Osteoblast (primary cell): ENCODE measurements around the gene VAMP5. TPM values are rescaled to one million over a fixed set of nuclear protein-coding genes. Genes with fewer than 3 reads are reported as not detected.
A peak's percentile ranks its signal among the peaks of the same experiment; 100 is the strongest.

Experiments used
- DNase-seq: peaks from one replicate; pipeline ENCODE4 v3.0.0; 2011; ENCODE audit warnings: low spot score, mixed read lengths; ENCODE audit not compliant: insufficient read length; ENCODE audit errors: missing footprints
- H2AFZ ChIP-seq: 2 replicates; pipeline ENCODE4 v1.6.0; 2011; ENCODE audit warnings: mild to moderate bottlenecking, low read length
- H3K27ac ChIP-seq: 2 replicates; pipeline ENCODE4 v1.5.1; 2011; ENCODE audit warnings: mild to moderate bottlenecking, low read depth, low read length, moderate library complexity
- H3K27me3 ChIP-seq: 2 replicates; pipeline ENCODE4 v1.6.0; 2012; ENCODE audit warnings: mild to moderate bottlenecking, control low read depth, inconsistent platforms, low read length, moderate library complexity; ENCODE audit not compliant: insufficient read depth
- H3K36me3 ChIP-seq: 2 replicates; pipeline ENCODE4 v1.5.1; 2011; ENCODE audit warnings: mild to moderate bottlenecking, low read length, control low read depth, moderate library complexity; ENCODE audit not compliant: insufficient read depth
- H3K4me1 ChIP-seq: 2 replicates; pipeline ENCODE4 v1.5.1; 2011; ENCODE audit warnings: mild to moderate bottlenecking, low read length, control low read depth, moderate library complexity; ENCODE audit not compliant: insufficient read depth
- H3K4me2 ChIP-seq: 2 replicates; pipeline ENCODE4 v1.6.0; 2011; ENCODE audit warnings: mild to moderate bottlenecking, low read length; ENCODE audit not compliant: insufficient read depth
- H3K4me3 ChIP-seq: fragments of 200-600 bp; sonication (generic); 3 replicates; pipeline ENCODE4 v1.5.1; 2012; ENCODE audit warnings: mild to moderate bottlenecking, low read length, inconsistent platforms; ENCODE audit not compliant: insufficient read depth
- H3K79me2 ChIP-seq: 2 replicates; pipeline ENCODE4 v1.6.0; 2012; ENCODE audit warnings: mild to moderate bottlenecking, low read length, control low read depth, inconsistent platforms; ENCODE audit not compliant: insufficient read depth
- H3K9me3 ChIP-seq: 2 replicates; pipeline ENCODE4 v1.5.1; 2011; ENCODE audit warnings: low read depth, low read length, control low read depth
- H4K20me1 ChIP-seq: 2 replicates; pipeline ENCODE4 v1.6.0; 2012; ENCODE audit warnings: mild to moderate bottlenecking, low read length, control low read depth; ENCODE audit not compliant: insufficient read depth
- total RNA-seq: library from RNA; depleted of rRNA; stranded (reverse); fragments of >200 nt; gene quantifications from 2 replicates; pipeline ENCODE4 v1.2.3, GENCODE V29; 2012
- TF ChIP-seq, protein P1 (sequence below): IDR thresholded peaks from 2 replicates; pipeline ENCODE4 v1.5.1; 2011; ENCODE audit warnings: mild to moderate bottlenecking, low read depth, low read length, moderate library complexity; ENCODE audit errors: extremely low read depth

The VAMP5 gene
- total RNA-seq, 1 donor = 27.1 TPM

DNA sequence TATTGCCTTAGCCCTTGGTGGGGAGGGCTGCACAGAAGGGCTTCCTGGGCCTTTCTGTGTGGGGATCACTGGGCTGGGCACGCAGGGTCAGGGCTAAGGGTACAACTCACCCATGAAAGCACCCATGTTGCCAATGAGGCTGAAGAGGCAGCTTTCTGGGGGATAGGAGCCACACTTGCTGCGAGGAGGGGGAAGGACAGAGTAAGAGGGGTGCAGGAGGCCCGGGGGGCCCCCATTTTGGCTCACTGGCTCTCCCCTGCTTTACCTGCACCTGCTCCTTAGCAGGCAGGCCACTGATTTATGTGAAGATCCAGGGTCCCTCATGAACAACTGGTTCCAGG lies 16.0 kb downstream of the VAMP5 start:
- H3K27me3 ChIP-seq = no peaks in the 10 kb centered on the region
- peaks cover 35% of the 10 kb centered on the region for H3K4me1 ChIP-seq
- peak; percentile 73 for DNase-seq
- H2AFZ ChIP-seq = no peak overlapping the region
- H3K4me3 ChIP-seq = no peak overlapping the region
- peaks cover 53% of the 10 kb centered on the region for H3K79me2 ChIP-seq
- TF ChIP-seq, protein P1, sequence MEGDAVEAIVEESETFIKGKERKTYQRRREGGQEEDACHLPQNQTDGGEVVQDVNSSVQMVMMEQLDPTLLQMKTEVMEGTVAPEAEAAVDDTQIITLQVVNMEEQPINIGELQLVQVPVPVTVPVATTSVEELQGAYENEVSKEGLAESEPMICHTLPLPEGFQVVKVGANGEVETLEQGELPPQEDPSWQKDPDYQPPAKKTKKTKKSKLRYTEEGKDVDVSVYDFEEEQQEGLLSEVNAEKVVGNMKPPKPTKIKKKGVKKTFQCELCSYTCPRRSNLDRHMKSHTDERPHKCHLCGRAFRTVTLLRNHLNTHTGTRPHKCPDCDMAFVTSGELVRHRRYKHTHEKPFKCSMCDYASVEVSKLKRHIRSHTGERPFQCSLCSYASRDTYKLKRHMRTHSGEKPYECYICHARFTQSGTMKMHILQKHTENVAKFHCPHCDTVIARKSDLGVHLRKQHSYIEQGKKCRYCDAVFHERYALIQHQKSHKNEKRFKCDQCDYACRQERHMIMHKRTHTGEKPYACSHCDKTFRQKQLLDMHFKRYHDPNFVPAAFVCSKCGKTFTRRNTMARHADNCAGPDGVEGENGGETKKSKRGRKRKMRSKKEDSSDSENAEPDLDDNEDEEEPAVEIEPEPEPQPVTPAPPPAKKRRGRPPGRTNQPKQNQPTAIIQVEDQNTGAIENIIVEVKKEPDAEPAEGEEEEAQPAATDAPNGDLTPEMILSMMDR = no peak
- H3K9me3 ChIP-seq = no peaks in the 10 kb centered on the region
- no peak overlapping the region for H3K27ac ChIP-seq
- peaks cover 24% of the 10 kb centered on the region for H3K36me3 ChIP-seq
- peaks cover 14% of the 10 kb centered on the region for H4K20me1 ChIP-seq
- no peak overlapping the region for H3K4me2 ChIP-seq

DNA sequence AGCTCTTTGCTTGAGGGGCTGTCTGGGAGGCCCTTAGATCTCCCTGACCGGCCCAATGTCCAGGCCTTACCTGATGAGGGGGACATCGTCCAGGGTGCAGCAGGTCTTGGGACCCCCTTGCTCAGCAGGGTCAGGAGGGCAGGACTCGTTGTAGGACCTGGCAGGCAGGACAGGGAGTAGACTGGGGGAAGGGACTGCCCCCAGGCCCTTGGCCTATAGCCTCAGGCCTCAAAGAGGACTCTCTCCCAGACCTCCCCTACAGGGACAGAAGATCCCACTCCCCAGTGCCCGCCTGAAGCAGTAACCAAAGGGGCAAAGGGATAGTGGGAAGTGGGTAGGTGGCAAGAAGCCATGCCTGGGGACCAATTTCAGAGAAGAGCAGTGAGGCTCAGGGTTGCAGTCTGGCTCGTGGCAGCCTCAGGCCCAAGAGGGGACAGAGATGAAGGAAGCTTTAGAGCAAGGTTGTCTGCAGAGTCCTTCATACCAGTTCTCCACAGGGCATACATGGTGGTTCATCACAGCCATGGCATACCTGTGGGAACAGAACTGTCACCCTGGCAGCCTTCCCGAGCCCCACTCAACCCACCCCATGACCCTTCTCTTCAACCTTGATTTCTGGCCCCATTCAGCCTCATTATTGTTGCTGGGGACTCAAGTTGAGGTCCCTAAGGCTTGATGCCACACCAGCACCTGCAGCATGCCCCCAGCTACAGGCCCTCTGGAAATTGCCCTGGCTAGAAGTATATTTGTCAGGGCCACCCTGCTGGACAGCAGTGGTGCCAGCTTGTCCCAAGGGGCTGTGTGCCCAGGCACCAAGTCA lies 16.9 kb downstream of the VAMP5 start:
- Histone ChIP-seq H3K27me3 (no peaks in the 10 kb centered on the region), H3K4me2 (peak overlapping the region; percentile 98), H3K36me3 (peaks cover 24% of the 10 kb centered on the region), H2AFZ (no peak overlapping the region), H3K4me3 (peak overlapping the region; percentile 88), H3K4me1 (peaks cover 42% of the 10 kb centered on the region), H3K79me2 (peaks cover 47% of the 10 kb centered on the region), H4K20me1 (peaks cover 13% of the 10 kb centered on the region), H3K27ac (no peak overlapping the region), H3K9me3 (no peaks in the 10 kb centered on the region)
- TF ChIP-seq, protein P1 = no peak
- peak; percentile 50 for DNase-seq

DNA sequence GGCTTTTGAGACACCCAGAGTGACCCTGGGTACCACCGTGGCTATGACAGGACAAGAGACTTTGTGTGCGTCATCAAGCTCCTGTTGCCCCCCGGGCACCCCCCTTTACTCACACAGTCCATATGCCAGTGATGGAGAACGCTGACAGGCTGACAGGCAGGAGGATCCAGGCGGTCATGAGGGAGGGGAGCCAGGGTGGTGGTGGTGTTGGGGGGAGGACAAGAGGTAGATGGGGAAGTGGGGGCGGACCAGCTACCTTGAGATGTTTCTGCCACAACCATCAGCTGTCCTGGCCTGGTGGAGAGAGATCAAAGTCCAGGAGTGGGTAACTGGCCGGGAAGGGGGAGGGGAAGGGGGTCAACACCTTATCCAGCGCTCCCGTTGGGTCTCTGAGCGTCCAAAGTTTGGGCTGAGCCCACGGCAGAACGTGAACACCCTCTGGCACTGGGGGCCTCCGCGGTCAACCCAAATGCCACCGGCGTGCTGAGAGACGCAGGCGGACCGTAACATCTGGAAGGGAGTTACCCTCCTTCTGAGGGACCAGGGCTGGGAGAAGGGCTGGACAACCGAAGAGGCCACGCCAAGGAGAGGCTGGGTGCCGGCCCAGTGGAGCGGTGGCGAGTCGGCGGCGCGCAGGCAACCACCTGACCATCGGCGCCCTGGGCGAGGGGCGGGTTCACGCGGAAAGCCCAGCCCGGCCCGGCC lies 17.7 kb downstream of the VAMP5 start:
- peak overlapping the region; percentile 69 for H2AFZ ChIP-seq

More for the DNA sequence above, 17.7 kb downstream of the VAMP5 start:
- Histone ChIP-seq H3K9me3 (no peaks in the 10 kb centered on the region), H3K4me3 (peak overlapping the region; percentile 88), H4K20me1 (peaks cover 7% of the 10 kb centered on the region), H3K4me2 (peak overlapping the region; percentile 98), H3K36me3 (peaks cover 18% of the 10 kb centered on the region), H3K27ac (peak overlapping the region; percentile 59), H3K79me2 (peaks cover 39% of the 10 kb centered on the region), H3K4me1 (peaks cover 41% of the 10 kb centered on the region), H3K27me3 (no peaks in the 10 kb centered on the region)
- TF ChIP-seq, protein P1 = no peak
- peak; percentile 86 for DNase-seq
